Right atrium auricular region (tissue), 2 donors: ENCODE measurements around the gene OLIG2. TPM values are rescaled to one million over a fixed set of nuclear protein-coding genes. Genes with fewer than 3 reads are reported as not detected.

Experiments used
- DNase-seq: peaks from one replicate; pipeline ENCODE4 v3.0.0-alpha.2; 2019; ENCODE audit warnings: low spot score
- H3K27ac ChIP-seq, 2 donors: fragments of 200-600 bp; sonication (generic); 1 replicate in 1 of 2; 2 replicates in 1 of 2; pipeline ENCODE4 v1.5.1; 2016 to 2019
- H3K27me3 ChIP-seq, 2 donors: fragments of 200-600 bp; sonication (generic); one replicate each; pipeline versions ENCODE4 v1.5.1 to v1.6.0; 2017 to 2019
- H3K36me3 ChIP-seq: fragments of 200-600 bp; sonication (generic); one replicate; pipeline ENCODE4 v1.5.1; 2016
- H3K4me1 ChIP-seq, 2 donors: fragments of 200-600 bp; sonication (generic); one replicate each; pipeline versions ENCODE4 v1.5.1 to v1.6.0; 2017 to 2019
- H3K4me3 ChIP-seq, 2 donors: fragments of 200-600 bp; sonication (generic); 1 replicate in 1 of 2; 2 replicates in 1 of 2; pipeline ENCODE4 v1.5.1; 2017 to 2019; ENCODE audit warnings: mild to moderate bottlenecking in 1 of 2, moderate library complexity in 1 of 2
- H3K9me3 ChIP-seq, 2 donors: fragments of 200-600 bp; sonication (generic); one replicate each; pipeline ENCODE4 v1.5.1; 2019
- total RNA-seq, 2 donors: library from RNA; depleted of rRNA; stranded (reverse); fragments of >200 nt; gene quantifications; one replicate each; pipeline ENCODE4 v1.1.0, GENCODE V29; 2016
- TF ChIP-seq, protein P1 (sequence below), 2 donors: fragments of 200-600 bp; sonication (generic); IDR thresholded peaks; one replicate each; pipeline ENCODE4 v1.5.1; 2019; ENCODE audit warnings: antibody characterized with exemption in 2 of 2

The OLIG2 gene
- total RNA-seq, 2 donors from 2014 or later: not detected

DNA sequence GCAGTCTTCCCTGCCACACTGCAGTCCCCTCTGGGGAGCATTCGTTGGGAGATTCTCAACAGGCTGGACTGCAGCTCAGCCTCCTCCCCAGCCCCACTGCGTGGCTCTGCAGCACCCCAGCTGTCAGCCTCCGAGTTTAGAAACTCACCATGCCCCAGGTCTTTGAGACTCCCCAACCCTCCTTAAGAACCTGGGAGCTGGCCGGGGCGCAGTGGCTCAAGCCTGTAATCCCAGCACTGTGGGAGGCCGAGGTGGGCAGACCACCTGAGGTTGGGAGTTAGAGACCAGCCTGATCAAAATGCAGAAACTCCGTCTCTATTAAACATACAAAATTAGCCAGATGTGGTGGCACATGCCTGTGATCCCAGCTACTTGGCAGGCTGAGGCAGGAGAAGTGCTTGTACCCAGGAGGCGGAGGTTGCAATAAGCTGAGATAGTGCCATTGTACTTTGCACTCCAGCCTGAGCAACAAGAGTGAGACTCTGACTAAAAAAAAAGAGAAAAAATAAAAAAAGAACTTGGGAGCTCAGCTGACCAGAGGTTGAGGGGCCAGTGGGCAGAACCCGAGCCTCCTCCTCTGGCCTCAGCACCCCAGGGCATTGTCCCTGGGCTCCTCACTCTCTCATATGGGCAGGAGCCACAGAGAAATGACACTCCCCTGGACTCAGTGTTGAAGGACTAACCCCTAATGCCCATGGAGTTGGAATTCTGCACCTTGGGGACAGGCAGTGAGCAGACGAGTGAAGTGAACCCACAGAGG lies 5.6 kb downstream of the OLIG2 start:
- H3K4me3 ChIP-seq: no peak overlapping the region
- peaks cover 19 to 37% of the 10 kb centered on the region in 2 donors for H3K27me3 ChIP-seq
- peaks cover 0 to 36% of the 10 kb centered on the region in 2 donors for H3K4me1 ChIP-seq
- TF ChIP-seq, protein P1, sequence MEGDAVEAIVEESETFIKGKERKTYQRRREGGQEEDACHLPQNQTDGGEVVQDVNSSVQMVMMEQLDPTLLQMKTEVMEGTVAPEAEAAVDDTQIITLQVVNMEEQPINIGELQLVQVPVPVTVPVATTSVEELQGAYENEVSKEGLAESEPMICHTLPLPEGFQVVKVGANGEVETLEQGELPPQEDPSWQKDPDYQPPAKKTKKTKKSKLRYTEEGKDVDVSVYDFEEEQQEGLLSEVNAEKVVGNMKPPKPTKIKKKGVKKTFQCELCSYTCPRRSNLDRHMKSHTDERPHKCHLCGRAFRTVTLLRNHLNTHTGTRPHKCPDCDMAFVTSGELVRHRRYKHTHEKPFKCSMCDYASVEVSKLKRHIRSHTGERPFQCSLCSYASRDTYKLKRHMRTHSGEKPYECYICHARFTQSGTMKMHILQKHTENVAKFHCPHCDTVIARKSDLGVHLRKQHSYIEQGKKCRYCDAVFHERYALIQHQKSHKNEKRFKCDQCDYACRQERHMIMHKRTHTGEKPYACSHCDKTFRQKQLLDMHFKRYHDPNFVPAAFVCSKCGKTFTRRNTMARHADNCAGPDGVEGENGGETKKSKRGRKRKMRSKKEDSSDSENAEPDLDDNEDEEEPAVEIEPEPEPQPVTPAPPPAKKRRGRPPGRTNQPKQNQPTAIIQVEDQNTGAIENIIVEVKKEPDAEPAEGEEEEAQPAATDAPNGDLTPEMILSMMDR (IDR thresholded peaks at IDR 0.05): no peak
- no peak for DNase-seq
- H3K9me3 ChIP-seq: no peaks in the 10 kb centered on the region
- no peak overlapping the region for H3K27ac ChIP-seq
- H3K36me3 ChIP-seq: no peaks in the 10 kb centered on the region

DNA sequence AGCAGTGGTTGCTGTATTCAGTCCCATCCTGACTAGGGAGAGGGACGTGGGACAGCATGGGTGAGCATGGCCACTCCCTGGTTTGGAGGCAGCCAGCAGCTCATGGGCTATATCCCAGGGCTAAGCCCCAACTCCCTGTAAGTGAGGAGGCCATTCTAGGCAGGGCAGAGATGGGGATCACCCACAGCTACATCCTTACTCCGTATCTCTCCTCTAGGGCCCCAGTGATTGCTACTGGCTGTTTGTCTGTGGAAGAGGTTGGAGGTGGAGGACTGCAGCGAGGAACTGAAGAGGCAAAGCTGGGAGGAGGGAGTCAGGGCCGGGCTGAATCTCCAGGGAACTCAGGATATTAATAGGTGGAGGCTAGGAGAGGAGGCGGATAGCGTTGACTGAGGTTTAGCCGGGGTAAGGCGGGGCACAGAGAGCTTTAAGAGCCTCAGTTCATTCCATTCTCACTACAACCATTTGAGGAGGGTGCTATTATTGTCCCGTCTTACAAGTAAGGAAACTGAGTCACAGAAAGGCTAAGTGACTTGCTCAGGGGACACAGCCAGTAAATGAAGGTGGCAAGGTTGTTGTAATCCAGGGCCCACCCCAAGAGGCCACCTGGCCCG lies 6.8 kb downstream of the OLIG2 start:
- no peak overlapping the region for H3K4me3 ChIP-seq
- no peaks in the 10 kb centered on the region for H3K9me3 ChIP-seq
- no peaks in the 10 kb centered on the region for H3K36me3 ChIP-seq
- H3K27ac ChIP-seq: no peak overlapping the region
- DNase-seq: no peak
- peaks cover 0 to 26% of the 10 kb centered on the region in 2 donors for H3K4me1 ChIP-seq
- H3K27me3 ChIP-seq: peaks cover 16 to 25% of the 10 kb centered on the region in 2 donors
- TF ChIP-seq, protein P1 (IDR thresholded peaks at IDR 0.05): no peak

DNA sequence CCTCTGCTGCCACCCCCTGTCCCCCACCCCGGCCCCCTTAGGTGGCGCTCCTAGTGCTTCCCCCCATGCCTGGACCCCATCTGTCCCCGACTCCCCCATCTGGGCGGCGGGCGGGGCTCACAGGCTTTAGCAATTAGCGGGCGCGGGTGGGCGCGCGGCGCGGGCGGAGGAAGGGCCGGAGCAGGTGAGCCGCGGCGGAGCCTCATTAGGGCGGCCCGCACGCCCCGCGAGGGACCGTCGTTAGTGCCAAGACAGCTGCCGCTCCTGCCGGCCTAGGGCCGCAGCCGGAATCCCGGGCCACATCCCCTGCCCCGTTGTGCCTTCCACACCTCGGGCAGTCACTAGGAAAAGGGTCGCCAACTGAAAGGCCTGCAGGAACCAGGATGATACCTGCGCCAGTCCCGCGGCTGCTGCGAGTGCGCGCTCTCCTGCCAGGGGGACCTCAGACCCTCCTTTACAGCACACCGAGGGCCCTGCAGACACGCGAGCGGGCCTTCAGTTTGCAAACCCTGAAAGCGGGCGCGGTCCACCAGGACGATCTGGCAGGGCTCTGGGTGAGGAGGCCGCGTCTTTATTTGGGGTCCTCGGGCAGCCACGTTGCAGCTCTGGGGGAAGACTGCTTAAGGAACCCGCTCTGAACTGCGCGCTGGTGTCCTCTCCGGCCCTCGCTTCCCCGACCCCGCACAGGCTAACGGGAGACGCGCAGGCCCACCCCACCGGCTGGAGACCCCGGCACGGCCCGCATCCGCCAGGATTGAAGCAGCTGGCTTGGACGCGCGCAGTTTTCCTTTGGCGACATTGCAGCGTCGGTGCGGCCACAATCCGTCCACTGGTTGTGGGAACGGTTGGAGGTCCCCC lies 7.6 kb downstream of the OLIG2 start:
- TF ChIP-seq, protein P1 (IDR thresholded peaks at IDR 0.05): no peak
- H3K4me1 ChIP-seq: peaks cover 0 to 18% of the 10 kb centered on the region in 2 donors
- no peak for DNase-seq
- H3K27me3 ChIP-seq: peaks cover 12 to 17% of the 10 kb centered on the region in 2 donors
- no peaks in the 10 kb centered on the region for H3K9me3 ChIP-seq
- H3K4me3 ChIP-seq: no peak overlapping the region
- no peaks in the 10 kb centered on the region for H3K36me3 ChIP-seq
- H3K27ac ChIP-seq: no peak overlapping the region

DNA sequence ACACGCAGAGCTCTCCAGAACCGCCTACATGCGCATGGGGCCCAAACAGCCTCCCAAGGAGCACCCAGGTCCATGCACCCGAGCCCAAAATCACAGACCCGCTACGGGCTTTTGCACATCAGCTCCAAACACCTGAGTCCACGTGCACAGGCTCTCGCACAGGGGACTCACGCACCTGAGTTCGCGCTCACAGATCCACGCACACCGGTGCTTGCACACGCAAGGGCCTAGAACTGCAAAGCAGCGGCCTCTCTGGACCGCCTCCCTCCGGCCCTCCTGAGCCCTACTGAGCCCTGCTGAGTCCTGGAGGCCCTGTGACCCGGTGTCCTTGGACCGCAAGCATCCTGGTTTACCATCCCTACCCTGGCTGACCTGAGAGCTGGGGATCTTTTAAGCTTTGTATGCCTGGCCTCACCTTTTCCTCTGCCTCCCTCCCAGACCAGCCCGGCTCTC lies 8.3 kb downstream of the OLIG2 start:
- no peak overlapping the region for H3K27ac ChIP-seq
- H3K4me3 ChIP-seq: no peak overlapping the region
- DNase-seq: no peak
- no peaks in the 10 kb centered on the region for H3K36me3 ChIP-seq
- H3K27me3 ChIP-seq: peaks cover 12 to 17% of the 10 kb centered on the region in 2 donors
- TF ChIP-seq, protein P1 (IDR thresholded peaks at IDR 0.05): no peak
- no peaks in the 10 kb centered on the region for H3K9me3 ChIP-seq
- peaks cover 0 to 11% of the 10 kb centered on the region in 2 donors for H3K4me1 ChIP-seq

DNA sequence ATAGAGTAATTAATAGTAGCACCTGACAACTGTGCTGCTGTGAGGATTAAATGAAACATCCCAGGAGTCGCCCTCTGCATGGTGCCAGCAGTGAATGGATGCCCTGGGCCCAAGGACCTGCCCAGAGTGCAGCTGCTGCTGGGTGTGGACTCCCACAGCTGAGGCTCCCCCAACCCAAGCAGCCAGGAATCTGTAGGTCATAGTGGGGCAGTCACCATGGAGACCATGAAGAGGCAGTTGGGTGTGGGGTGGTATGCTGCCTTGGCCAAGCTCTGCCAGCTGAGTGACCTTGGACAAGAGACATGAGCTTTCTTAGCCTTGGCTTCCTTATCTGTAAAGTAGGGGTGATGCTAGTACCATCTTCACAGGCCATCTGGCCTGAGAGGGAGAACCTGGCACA lies 9.4 kb downstream of the OLIG2 start:
- TF ChIP-seq, protein P1 (IDR thresholded peaks at IDR 0.05): no peak
- Histone ChIP-seq H3K27me3 (peaks cover 8 to 12% of the 10 kb centered on the region in 2 donors), H3K4me1 (peaks cover 0 to 4% of the 10 kb centered on the region in 2 donors), H3K4me3 (no peak overlapping the region), H3K36me3 (no peaks in the 10 kb centered on the region), H3K9me3 (no peaks in the 10 kb centered on the region), H3K27ac (no peak overlapping the region)
- no peak for DNase-seq
